Hepatocyte (in vitro differentiated cells): ENCODE data around the gene CFAP77. TPM values are rescaled to one million over a fixed set of nuclear protein-coding genes. Genes with fewer than 3 reads are reported as not detected.

Source experiments
- DNase-seq: peaks from one replicate; pipeline ENCODE4 v3.0.0-alpha.2; 2016; ENCODE audit warnings: low spot score
- H2AFZ ChIP-seq: fragments of 200-600 bp; sonication (generic); 2 replicates; pipeline ENCODE4 v1.6.0; 2016; ENCODE audit warnings: antibody characterized with exemption, mild to moderate bottlenecking
- H3K27ac ChIP-seq: fragments of 200-600 bp; sonication (generic); 2 replicates; pipeline ENCODE4 v1.5.1; 2016; ENCODE audit warnings: mild to moderate bottlenecking
- H3K27me3 ChIP-seq: fragments of 200-600 bp; sonication (generic); 2 replicates; pipeline ENCODE4 v1.6.1; 2016
- H3K36me3 ChIP-seq: fragments of 200-600 bp; sonication (generic); replicated peaks from 2 replicates; pipeline ENCODE4 v1.5.1; 2016; ENCODE audit warnings: low read depth; ENCODE audit not compliant: insufficient read depth
- H3K4me1 ChIP-seq: fragments of 200-600 bp; sonication (generic); 2 replicates; pipeline ENCODE4 v1.5.1; 2016; ENCODE audit warnings: mild to moderate bottlenecking, moderate library complexity; ENCODE audit not compliant: insufficient read depth
- H3K4me2 ChIP-seq: fragments of 200-600 bp; sonication (generic); 2 replicates; pipeline ENCODE4 v1.6.0; 2016
- H3K4me3 ChIP-seq: fragments of 200-600 bp; sonication (generic); 2 replicates; pipeline ENCODE4 v1.5.1; 2016; ENCODE audit warnings: mild to moderate bottlenecking
- H3K79me2 ChIP-seq: fragments of 200-600 bp; sonication (generic); 2 replicates; pipeline ENCODE4 v1.6.0; 2017; ENCODE audit warnings: mild to moderate bottlenecking
- H3K9me2 ChIP-seq: fragments of 200-600 bp; sonication (generic); replicated peaks from 2 replicates; pipeline ENCODE4 v1.6.0; 2017; ENCODE audit warnings: mild to moderate bottlenecking; ENCODE audit not compliant: insufficient read depth
- H3K9me3 ChIP-seq: fragments of 200-600 bp; sonication (generic); 2 replicates; pipeline ENCODE4 v1.5.1; 2016; ENCODE audit warnings: low read depth, mild to moderate bottlenecking
- H4K20me1 ChIP-seq: fragments of 200-600 bp; sonication (generic); 2 replicates; pipeline ENCODE4 v1.6.0; 2016; ENCODE audit warnings: mild to moderate bottlenecking; ENCODE audit not compliant: insufficient read depth, poor library complexity, severe bottlenecking
- EZH2 ChIP-seq: fragments of 200-600 bp; sonication (generic); IDR thresholded peaks from 2 replicates; pipeline ENCODE4 v1.6.1; 2016; ENCODE audit warnings: antibody characterized with exemption, mild to moderate bottlenecking, borderline replicate concordance
- EZH2phosphoT487 ChIP-seq: fragments of 200-600 bp; sonication (generic); IDR thresholded peaks from one replicate; pipeline ENCODE4 v1.6.1; 2018; ENCODE audit warnings: antibody characterized with exemption, mild to moderate bottlenecking, low read depth, moderate library complexity; ENCODE audit not compliant: unreplicated experiment, severe bottlenecking
- WGBS: methylation state at CpG from one replicate; pipeline ENCODE4 v1.1.6; 2016; ENCODE audit warnings: low lambda C conversion rate; ENCODE audit errors: missing lambda C conversion rate; 5-methylcytosine and 5-hydroxymethylcytosine counted together
- polyA plus RNA-seq: library from polyadenylated mRNA; unstranded; fragments of >200 nt; fragmentation: Nextera tagmentation; extraction: Ambion mirVana; gene quantifications from 2 replicates; pipeline ENCODE4 v1.2.1, GENCODE V29; 2016
- total RNA-seq: library from RNA; depleted of rRNA; stranded (reverse); fragments of >200 nt; gene quantifications from 2 replicates; pipeline ENCODE4 v1.2.3, GENCODE V29; 2014
- TF ChIP-seq, protein P1 (sequence below): fragments of 200-600 bp; sonication (generic); IDR thresholded peaks from 2 replicates; pipeline ENCODE4 v1.5.1; 2016; ENCODE audit warnings: antibody characterized with exemption, mild to moderate bottlenecking; ENCODE audit not compliant: poor library complexity

The CFAP77 gene
- total and polyA plus RNA-seq, 2 experiments from 2014 or later: 0.70 to 1.2 TPM

DNA sequence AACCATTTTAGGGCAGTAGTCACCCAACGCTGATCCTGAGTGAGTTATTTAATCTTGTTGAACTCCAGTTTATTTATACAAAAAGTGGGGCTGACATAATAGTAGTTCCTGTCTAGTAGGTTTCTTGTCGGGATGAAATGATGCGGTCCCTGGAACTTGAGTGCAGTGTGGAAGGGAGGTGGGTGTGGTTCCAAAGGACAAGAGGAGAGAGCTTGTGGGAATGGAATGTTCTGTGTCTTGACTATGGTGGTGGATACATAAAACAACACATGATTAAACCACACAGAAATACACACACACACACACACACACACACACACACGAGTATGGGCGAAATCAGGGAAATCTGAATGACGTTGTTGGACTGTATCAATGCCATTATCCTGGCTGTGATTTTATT lies 106.3 kb downstream of the CFAP77 start:
- Histone ChIP-seq H3K79me2 (no peaks in the 10 kb centered on the region), H4K20me1 (no peaks in the 10 kb centered on the region), H3K9me2 (no peaks in the 10 kb centered on the region), H3K36me3 (no peaks in the 10 kb centered on the region), H3K4me2 (no peak overlapping the region), H3K9me3 (no peaks in the 10 kb centered on the region), H3K4me1 (no peaks in the 10 kb centered on the region), H3K27me3 (peaks cover 8% of the 10 kb centered on the region), H2AFZ (no peak overlapping the region), H3K4me3 (no peak overlapping the region), H3K27ac (no peak overlapping the region)
- no peak for TF ChIP-seq EZH2phosphoT487
- no peak for TF ChIP-seq EZH2
- TF ChIP-seq, protein P1, sequence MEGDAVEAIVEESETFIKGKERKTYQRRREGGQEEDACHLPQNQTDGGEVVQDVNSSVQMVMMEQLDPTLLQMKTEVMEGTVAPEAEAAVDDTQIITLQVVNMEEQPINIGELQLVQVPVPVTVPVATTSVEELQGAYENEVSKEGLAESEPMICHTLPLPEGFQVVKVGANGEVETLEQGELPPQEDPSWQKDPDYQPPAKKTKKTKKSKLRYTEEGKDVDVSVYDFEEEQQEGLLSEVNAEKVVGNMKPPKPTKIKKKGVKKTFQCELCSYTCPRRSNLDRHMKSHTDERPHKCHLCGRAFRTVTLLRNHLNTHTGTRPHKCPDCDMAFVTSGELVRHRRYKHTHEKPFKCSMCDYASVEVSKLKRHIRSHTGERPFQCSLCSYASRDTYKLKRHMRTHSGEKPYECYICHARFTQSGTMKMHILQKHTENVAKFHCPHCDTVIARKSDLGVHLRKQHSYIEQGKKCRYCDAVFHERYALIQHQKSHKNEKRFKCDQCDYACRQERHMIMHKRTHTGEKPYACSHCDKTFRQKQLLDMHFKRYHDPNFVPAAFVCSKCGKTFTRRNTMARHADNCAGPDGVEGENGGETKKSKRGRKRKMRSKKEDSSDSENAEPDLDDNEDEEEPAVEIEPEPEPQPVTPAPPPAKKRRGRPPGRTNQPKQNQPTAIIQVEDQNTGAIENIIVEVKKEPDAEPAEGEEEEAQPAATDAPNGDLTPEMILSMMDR: no peak
- no peak for DNase-seq
- 69% methylated on average over 6 of the region's 6 CpGs for WGBS

DNA sequence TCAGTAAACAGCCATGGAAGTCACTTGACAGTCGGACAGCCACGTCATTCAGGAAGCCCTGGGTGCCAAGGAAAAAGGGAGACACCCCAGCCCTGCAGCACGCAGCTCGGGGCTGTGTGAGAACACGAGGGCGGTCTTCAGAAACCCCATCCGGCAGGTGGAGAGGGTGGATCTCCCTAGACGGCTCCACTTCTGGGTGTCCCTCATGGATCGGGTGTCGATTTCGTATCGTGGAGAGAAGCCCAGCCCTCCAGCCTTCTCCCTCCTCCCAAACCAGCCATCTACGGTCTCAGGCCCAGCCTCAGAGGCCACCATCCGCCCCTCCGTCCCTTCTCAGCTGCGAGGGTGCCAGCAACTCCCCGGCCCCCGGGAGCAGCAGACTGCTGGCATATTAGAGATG lies 106.9 kb downstream of the CFAP77 start:
- DNase-seq: no peak
- Histone ChIP-seq H3K4me3 (no peak overlapping the region), H3K27me3 (peaks cover 8% of the 10 kb centered on the region), H3K79me2 (no peaks in the 10 kb centered on the region), H3K4me1 (no peaks in the 10 kb centered on the region), H3K27ac (no peak overlapping the region), H3K9me2 (no peaks in the 10 kb centered on the region), H4K20me1 (no peaks in the 10 kb centered on the region), H3K9me3 (no peaks in the 10 kb centered on the region), H3K36me3 (no peaks in the 10 kb centered on the region), H3K4me2 (no peak overlapping the region), H2AFZ (no peak overlapping the region)
- TF ChIP-seq EZH2: no peak
- 81% methylated on average over 18 of the region's 18 CpGs for WGBS

DNA sequence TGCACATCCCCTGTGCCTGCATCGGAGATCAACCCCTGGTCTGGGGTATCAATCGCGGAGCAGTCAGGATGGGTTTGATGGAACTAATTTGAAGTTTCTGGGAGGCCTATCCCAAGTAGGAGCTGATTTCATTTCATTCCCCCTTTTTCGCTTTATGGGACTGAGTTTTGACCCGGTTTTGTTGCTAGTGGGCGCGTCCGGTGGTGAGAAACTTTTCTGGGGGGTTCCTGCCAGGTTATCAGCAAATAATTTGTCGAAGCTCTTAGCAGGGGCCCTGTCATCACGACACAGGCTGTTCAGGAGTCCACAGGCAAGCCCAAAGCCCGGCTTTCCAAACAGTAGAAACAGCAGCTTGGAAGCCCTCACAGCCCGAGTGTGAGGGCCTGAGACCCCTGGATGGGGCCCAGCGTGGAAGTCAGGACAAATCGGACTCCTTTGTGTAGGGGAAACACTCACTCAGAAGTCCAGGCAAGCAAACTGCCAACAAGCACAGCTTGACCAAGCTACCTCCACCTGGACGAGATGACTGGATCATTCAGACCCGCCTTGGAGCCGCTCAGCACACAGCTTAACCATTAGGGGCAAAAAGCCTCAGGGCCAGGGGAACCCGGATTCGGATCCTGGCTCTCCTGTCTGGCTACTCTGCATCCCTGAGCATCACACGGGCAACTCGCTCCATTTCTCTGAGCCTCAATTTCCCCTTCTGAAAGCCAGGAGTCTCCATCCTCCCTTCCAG lies 108.0 kb downstream of the CFAP77 start:
- Histone ChIP-seq H3K9me2 (no peaks in the 10 kb centered on the region), H3K4me3 (no peak overlapping the region), H4K20me1 (no peaks in the 10 kb centered on the region), H3K79me2 (no peaks in the 10 kb centered on the region), H3K27me3 (peaks cover 8% of the 10 kb centered on the region), H3K36me3 (no peaks in the 10 kb centered on the region), H3K9me3 (no peaks in the 10 kb centered on the region), H3K27ac (no peak overlapping the region), H3K4me1 (no peaks in the 10 kb centered on the region), H2AFZ (no peak overlapping the region), H3K4me2 (no peak overlapping the region)
- TF ChIP-seq, protein P1: no peak
- no peak for TF ChIP-seq EZH2phosphoT487
- TF ChIP-seq EZH2: no peak
- 88% methylated on average over 21 of the region's 21 CpGs for WGBS
- no peak for DNase-seq

DNA sequence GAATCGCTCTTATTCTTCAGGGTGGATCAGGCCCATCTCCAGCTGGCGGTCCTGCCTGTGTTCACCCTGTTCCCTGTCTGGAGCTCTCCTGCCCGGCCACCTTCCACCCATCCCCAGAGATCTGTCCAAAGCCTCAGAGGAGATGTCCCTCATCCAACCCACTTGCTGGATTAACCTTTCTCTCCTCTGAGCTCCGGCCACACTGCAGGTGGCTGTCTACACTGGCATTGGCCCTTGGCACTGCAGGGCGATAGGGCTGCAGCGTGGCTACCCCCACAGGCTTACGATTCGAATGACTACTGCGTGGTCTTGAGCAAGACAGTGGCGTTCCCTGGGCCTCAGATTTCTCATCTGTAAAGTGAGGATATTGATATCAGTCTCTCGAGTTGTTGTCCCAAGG lies 108.6 kb downstream of the CFAP77 start:
- no peak for DNase-seq
- Histone ChIP-seq H3K9me3 (no peaks in the 10 kb centered on the region), H3K4me1 (no peaks in the 10 kb centered on the region), H2AFZ (no peak overlapping the region), H4K20me1 (no peaks in the 10 kb centered on the region), H3K4me3 (no peak overlapping the region), H3K36me3 (no peaks in the 10 kb centered on the region), H3K27me3 (peaks cover 8% of the 10 kb centered on the region), H3K27ac (no peak overlapping the region), H3K9me2 (no peaks in the 10 kb centered on the region), H3K79me2 (no peaks in the 10 kb centered on the region), H3K4me2 (no peak overlapping the region)
- TF ChIP-seq EZH2phosphoT487: no peak
- no peak for TF ChIP-seq EZH2
- TF ChIP-seq, protein P1: no peak
- whole genome bisulfite sequencing: 91% methylated on average over 11 of the region's 11 CpGs
